ENCODE results near the gene FOXN3. TPM values are rescaled to one million over a fixed set of nuclear protein-coding genes. Genes with fewer than 3 reads are reported as not detected.

The FOXN3 gene
- polyA plus RNA-seq, 2 of the 4 experiments (the other 2 are of a cell fraction): 6.0 to 6.4 TPM

- ChIA-PET POLR2A (no interaction called here), CTCF (interaction anchor here (0.6 kb wide), 1 partner anchor 181 kb away, joined by 3 read pairs; no protein-coding TSS in a partner anchor)
- no peaks in the 10 kb centered on the region for H3K4me1 ChIP-seq
- FAIRE-seq (no peak), ATAC-seq (no peak), DNase-seq (ENCODE audit: low read depth in 1 of 2, low spot score in 1 of 2) (no peak)
- TF ChIP-seq HOXB13 (CRISPR knock-in tag; IDR thresholded peaks at IDR 0.05; ENCODE audit: low read depth) (no peak), HEYL (CRISPR knock-in tag; IDR thresholded peaks at IDR 0.05) (no peak), POLR2AphosphoS2 (conservative IDR thresholded peaks at IDR 0.05; ENCODE audit: low read length) (no peak), PHF8 (IDR thresholded peaks at IDR 0.05; ENCODE audit: borderline replicate concordance, low read depth) (no peak), BHLHE40 (IDR thresholded peaks at IDR 0.05; ENCODE audit: low read depth, low read length) (no peak), PBX3 (IDR thresholded peaks at IDR 0.05) (no peak), NFE2L2 (conservative IDR thresholded peaks at IDR 0.05; ENCODE audit: low read length) (no peak), ZNF302 (CRISPR knock-in tag; IDR thresholded peaks at IDR 0.05) (no peak), HES2 (IDR thresholded peaks at IDR 0.05) (no peak), EHMT2 (IDR thresholded peaks at IDR 0.05; ENCODE audit: low read depth) (no peak), HOXB5 (CRISPR knock-in tag; IDR thresholded peaks at IDR 0.05) (no peak)
- no peak overlapping the region for H3K4me2 ChIP-seq
- H3K27ac ChIP-seq: no peak overlapping the region
- no peaks in the 10 kb centered on the region for H3K9me3 ChIP-seq
- no peak overlapping the region for H3K4me3 ChIP-seq
- WGBS (ENCODE audit: missing lambda C conversion rate): 62% methylated on average over 8 of the region's 8 CpGs
Measured at GRCh38 chr14:89226801-89227495, 190.1 kb downstream of the FOXN3 start.

- TF ChIP-seq POLR2A (IDR thresholded peaks at IDR 0.05; ENCODE audit: low read length) (no peak), REST (IDR thresholded peaks at IDR 0.05) (no peak), BCL3 (IDR thresholded peaks at IDR 0.05) (no peak), SREBF2 (IDR thresholded peaks at IDR 0.05) (no peak), JUNB (IDR thresholded peaks at IDR 0.05) (no peak), RCOR1 (IDR thresholded peaks at IDR 0.05; ENCODE audit: low read depth, low read length) (no peak), HOXB13 (CRISPR knock-in tag; IDR thresholded peaks at IDR 0.05; ENCODE audit: low read depth) (no peak), CEBPB (IDR thresholded peaks at IDR 0.05) (no peak), TFCP2L1 (CRISPR knock-in tag; IDR thresholded peaks at IDR 0.05) (no peak)
- CTCF ChIA-PET: no interaction called here
- FAIRE-seq: no peak
- Histone ChIP-seq H3K4me3 (no peak overlapping the region), H3K9me3 (no peaks in the 10 kb centered on the region), H3K4me2 (no peak overlapping the region), H3K4me1 (no peaks in the 10 kb centered on the region), H3K27ac (no peak overlapping the region)
- POLR2A ChIA-PET: no interaction called here
- no peak for ATAC-seq
- no peak for DNase-seq (ENCODE audit: low read depth in 1 of 2, low spot score in 1 of 2)
- WGBS (ENCODE audit: missing lambda C conversion rate): 58% methylated on average over 4 of the region's 4 CpGs
Measured at GRCh38 chr14:89225607-89226006, 191.4 kb downstream of the FOXN3 start.
